Upper lobe of right lung (tissue), 1 donor: ENCODE data around the gene RBM39. TPM values are rescaled to one million over a fixed set of nuclear protein-coding genes. Genes with fewer than 3 reads are reported as not detected.

Source experiments
- ATAC-seq: fragments of 200-7000 bp; cut with Tn5 transposase; one replicate; pipeline ENCODE4 v1.9.1; 2020; ENCODE audit warnings: mild to moderate bottlenecking, moderate library complexity
- DNase-seq: peaks from one replicate; pipeline ENCODE4 v3.0.0-alpha.2; 2020
- H3K27ac ChIP-seq: fragments of 200-600 bp; one replicate; pipeline ENCODE4 v1.8.0; 2022
- H3K27me3 ChIP-seq: fragments of 200-600 bp; one replicate; pipeline ENCODE4 v1.8.0; 2022; ENCODE audit warnings: mild to moderate bottlenecking
- H3K36me3 ChIP-seq: fragments of 200-600 bp; one replicate; pipeline ENCODE4 v1.8.0; 2022
- H3K4me1 ChIP-seq: fragments of 200-600 bp; one replicate; pipeline ENCODE4 v1.8.0; 2022
- H3K4me3 ChIP-seq: fragments of 200-600 bp; one replicate; pipeline ENCODE4 v1.8.0; 2022; ENCODE audit warnings: mild to moderate bottlenecking
- H3K9me3 ChIP-seq: fragments of 200-600 bp; one replicate; pipeline ENCODE4 v1.8.0; 2022
- intact Hi-C: fragments of 100-400 bp; cut with DNase I; formaldehyde crosslinking; loops from one replicate; pipeline ENCODE4 v1.11.0; 2022
- total RNA-seq: library from RNA; stranded (reverse); fragmentation: NEBNext Ultra II Directional; extraction: Animal tissue kit (Norgen Biotek cat#: 25700); gene quantifications from one replicate; pipeline ENCODE4 v1.2.1, GENCODE V29; 2021
- TF ChIP-seq, protein P1 (sequence below): fragments of 200-600 bp; IDR thresholded peaks from one replicate; pipeline ENCODE4 v1.8.0; 2022; ENCODE audit warnings: antibody characterized with exemption
- donor health status: DM: no; HTN: yes; CAD: no; lungs with severe emphysema.

RBM39 gene
- total RNA-seq, 1 donor from 2014 or later = 298 TPM

GRCh38 chr20:35739294-35740163 is 2.5 kb downstream of the RBM39 start:
- DNase-seq (no peak), ATAC-seq (no peak)
- Histone ChIP-seq H3K4me1 (peaks cover 58% of the 10 kb centered on the region), H3K27ac (no peak overlapping the region), H3K9me3 (no peaks in the 10 kb centered on the region), H3K27me3 (no peaks in the 10 kb centered on the region), H3K36me3 (peaks cover 63% of the 10 kb centered on the region), H3K4me3 (peak overlapping the region; percentile 79)
- TF ChIP-seq, protein P1, sequence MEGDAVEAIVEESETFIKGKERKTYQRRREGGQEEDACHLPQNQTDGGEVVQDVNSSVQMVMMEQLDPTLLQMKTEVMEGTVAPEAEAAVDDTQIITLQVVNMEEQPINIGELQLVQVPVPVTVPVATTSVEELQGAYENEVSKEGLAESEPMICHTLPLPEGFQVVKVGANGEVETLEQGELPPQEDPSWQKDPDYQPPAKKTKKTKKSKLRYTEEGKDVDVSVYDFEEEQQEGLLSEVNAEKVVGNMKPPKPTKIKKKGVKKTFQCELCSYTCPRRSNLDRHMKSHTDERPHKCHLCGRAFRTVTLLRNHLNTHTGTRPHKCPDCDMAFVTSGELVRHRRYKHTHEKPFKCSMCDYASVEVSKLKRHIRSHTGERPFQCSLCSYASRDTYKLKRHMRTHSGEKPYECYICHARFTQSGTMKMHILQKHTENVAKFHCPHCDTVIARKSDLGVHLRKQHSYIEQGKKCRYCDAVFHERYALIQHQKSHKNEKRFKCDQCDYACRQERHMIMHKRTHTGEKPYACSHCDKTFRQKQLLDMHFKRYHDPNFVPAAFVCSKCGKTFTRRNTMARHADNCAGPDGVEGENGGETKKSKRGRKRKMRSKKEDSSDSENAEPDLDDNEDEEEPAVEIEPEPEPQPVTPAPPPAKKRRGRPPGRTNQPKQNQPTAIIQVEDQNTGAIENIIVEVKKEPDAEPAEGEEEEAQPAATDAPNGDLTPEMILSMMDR = peak; percentile 23
- intact Hi-C loops = no loop called here

GRCh38 chr20:35738410-35739179 is 3.5 kb downstream of the RBM39 start:
- TF ChIP-seq, protein P1 = no peak
- no peak overlapping the region for H3K27ac ChIP-seq
- H3K4me1 ChIP-seq = peaks cover 60% of the 10 kb centered on the region
- peaks cover 72% of the 10 kb centered on the region for H3K36me3 ChIP-seq
- DNase-seq (no peak), ATAC-seq (no peak)
- H3K9me3 ChIP-seq = no peaks in the 10 kb centered on the region
- H3K27me3 ChIP-seq = no peaks in the 10 kb centered on the region
- no peak overlapping the region for H3K4me3 ChIP-seq
- intact Hi-C loops = no loop called here

DNA sequence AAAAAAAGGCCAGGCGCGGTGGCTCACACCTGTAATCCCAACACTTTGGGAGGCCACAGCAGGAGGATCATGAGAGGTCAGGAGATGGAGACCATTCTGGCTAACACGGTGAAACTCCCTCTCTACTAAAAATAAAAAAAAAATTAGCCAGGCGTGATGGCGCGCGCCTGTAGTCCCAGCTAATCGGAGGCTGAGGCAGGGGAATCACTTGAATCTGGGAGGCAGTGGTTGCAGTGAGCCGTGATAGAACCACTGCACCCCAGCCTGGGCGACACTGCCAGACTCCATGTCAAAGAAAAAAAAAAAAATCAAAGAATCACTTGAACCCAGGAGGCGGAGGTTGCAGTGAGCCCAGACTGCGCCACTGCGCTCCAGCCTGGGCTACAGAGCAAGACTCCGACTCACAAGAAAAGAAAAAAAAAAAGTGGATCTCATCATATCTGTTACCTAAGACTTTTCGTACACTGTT is 4.2 kb downstream of the RBM39 start:
- Histone ChIP-seq H3K36me3 (peaks cover 79% of the 10 kb centered on the region), H3K9me3 (no peaks in the 10 kb centered on the region), H3K27ac (no peak overlapping the region), H3K4me1 (peaks cover 56% of the 10 kb centered on the region), H3K4me3 (no peak overlapping the region), H3K27me3 (no peaks in the 10 kb centered on the region)
- ATAC-seq (no peak), DNase-seq (no peak)
- intact Hi-C loops = no loop called here
- TF ChIP-seq, protein P1 = no peak

DNA sequence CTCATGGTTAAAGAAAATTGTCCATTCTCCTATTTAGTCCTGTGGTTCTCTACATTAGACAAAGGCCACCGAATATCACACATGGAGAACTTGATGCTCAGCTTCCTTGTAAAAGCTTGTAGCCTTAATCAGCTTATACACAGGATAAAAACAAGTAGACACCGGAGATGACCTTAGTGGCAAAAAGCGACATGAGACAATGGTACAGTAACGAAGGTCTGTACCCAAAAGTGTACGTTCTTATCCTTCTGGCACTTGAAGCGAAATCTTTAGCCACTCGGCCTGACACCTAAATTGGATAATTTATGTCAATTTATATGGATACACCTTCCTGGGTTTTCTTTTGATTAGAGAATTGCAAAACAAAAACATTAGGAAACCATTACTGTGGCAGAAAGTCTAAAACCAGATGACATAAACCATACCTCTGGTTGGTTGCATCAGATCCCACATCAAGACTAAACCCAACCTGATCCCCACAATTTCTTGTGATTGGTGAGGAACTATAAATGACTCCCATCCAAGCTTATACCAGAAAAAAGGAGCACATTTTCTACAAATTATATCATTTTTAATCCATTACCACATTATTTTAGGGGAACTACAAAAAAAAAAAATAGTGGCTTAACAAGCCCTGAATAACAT is 6.1 kb downstream of the RBM39 start:
- intact Hi-C loops = no loop called here
- Histone ChIP-seq H3K36me3 (peaks cover 98% of the 10 kb centered on the region), H3K27ac (no peak overlapping the region), H3K4me3 (no peak overlapping the region), H3K9me3 (no peaks in the 10 kb centered on the region), H3K27me3 (no peaks in the 10 kb centered on the region), H3K4me1 (peaks cover 69% of the 10 kb centered on the region)
- TF ChIP-seq, protein P1 = no peak
- DNase-seq = no peak
- no peak for ATAC-seq

GRCh38 chr20:35734777-35735649 is 7.0 kb downstream of the RBM39 start:
- Histone ChIP-seq H3K27me3 (no peaks in the 10 kb centered on the region), H3K27ac (no peak overlapping the region), H3K4me1 (peaks cover 74% of the 10 kb centered on the region), H3K36me3 (peaks cover 100% of the 10 kb centered on the region), H3K9me3 (no peaks in the 10 kb centered on the region), H3K4me3 (no peak overlapping the region)
- DNase-seq (no peak), ATAC-seq (no peak)
- intact Hi-C loops = no loop called here
- TF ChIP-seq, protein P1 = no peak
